NCI-H526 treated with DMSO at 0.1 percent for 48 hours (cell line): Measurements from ENCODE around the gene HNRNPA1L2.
"Not testable (repeated sequence)": the region's sequence is repeated elsewhere in the genome, so short reads cannot be mapped to it uniquely, and the experiment has no call there.

Source experiments
- DNase-seq: peaks from one replicate; lab custom pipeline; 2025; lab: John Stamatoyannopoulos, UW

HNRNPA1L2 gene

GRCh38 chr13:52646967-52647366 lies 4.7 kb downstream of the HNRNPA1L2 start:
- peak; percentile 27 for DNase-seq

DNA sequence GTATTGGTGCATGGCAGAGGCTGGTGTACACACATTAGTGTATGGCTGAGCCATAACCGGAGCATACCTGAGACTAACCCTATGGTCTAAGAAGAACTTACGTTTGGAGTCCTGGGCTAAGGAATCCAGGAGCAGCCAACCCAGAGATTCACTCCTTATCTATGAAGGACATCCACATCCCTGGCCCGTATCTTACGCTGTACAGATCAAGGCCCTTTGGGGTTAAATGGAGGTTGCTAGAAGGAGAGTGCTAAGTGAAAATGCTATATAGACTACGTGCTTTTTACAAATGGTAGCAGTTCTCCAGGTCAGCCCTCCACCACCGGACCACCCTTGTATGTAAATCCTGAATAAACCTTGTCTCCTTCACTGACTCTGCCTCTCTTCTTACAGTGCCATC lies 8.5 kb downstream of the HNRNPA1L2 start:
- no peak for DNase-seq

DNA sequence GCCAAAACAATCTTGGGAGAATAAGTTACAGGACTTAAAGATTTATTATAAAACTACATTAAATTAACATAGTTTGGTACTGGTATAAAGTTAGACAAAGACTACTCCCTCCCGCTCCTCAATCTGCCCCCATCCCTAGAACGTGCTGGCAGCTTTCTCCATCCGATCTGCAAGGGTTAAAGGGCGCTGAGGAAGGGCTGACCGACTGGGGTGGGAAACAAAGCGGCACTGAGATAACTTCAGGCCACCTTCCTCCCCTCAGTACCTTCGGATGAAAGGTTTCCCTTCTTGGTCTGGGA lies 9.6 kb downstream of the HNRNPA1L2 start:
- DNase-seq: peak; percentile 85

DNA sequence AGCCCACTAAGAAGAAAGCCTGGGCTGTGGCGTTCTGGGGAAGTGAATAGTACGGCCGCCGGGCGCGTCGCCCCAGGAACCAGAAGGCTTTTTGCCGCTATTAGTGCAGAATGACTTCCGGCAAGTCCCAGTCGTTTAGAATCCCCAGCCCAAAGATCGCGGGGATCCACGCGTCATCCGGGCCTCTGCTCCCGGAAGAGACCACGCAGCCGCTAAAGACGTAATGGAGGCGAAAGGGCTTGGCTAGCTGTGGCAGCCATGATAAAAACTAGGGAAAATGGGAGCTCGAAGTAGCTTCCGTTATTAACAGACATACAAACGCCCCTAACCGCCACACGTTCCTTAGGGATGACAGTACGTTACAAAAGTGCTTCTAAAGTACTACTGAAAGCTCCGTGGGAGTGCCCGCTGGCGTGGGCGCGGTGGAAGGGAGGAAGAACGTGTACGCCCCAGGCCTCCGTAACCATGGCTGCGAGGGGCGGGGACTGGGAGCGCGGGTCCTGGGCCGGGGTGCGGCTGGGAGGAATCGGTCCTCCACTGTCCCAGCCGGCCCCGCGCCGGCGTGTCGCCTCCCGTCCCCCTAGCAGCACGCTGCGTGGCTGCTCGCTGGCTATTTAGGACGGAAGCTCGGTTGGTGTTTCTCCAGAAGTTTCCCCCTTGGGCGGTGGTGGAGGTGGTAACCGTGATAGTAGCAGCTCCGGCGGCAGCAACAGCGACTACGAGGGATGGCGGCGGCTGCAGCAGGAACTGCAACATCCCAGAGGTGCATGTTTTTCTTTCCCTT lies 10.2 kb downstream of the HNRNPA1L2 start, which contains the start of gene SUGT1:
TSS of gene SUGT1 (plus strand) at position 641 of the 784 bp plus-strand sequence. CDS start at position 726, 85 bp downstream.
- peak; percentile 97 for DNase-seq

DNA sequence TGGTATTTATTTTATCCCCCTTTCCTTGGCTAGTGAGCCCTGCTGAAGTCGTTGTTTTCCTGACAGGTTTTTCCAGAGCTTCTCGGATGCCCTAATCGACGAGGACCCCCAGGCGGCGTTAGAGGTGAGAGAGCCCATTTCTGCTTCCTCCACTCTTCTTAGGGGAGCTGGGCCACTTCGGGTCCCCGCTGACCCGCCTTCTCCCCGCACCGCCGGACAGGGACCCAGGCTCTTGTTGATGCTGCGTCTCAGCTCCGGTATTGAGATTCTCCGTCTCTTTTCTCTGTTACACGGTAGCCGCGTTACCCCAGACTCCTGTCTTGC lies 10.7 kb downstream of the HNRNPA1L2 start:
- DNase-seq: no peak

- DNase-seq: no peak
These were observed 17.1 kb downstream of the HNRNPA1L2 start for GRCh38 chr13:52659340-52659739.

- DNase-seq: no peak
These were observed 22.0 kb downstream of the HNRNPA1L2 start for GRCh38 chr13:52664272-52664671.

- no peak for DNase-seq
These were observed 23.1 kb downstream of the HNRNPA1L2 start for GRCh38 chr13:52665325-52665724.

- no peak for DNase-seq
These were observed 27.4 kb downstream of the HNRNPA1L2 start for GRCh38 chr13:52669677-52670076.

- no peak for DNase-seq
These were observed 28.5 kb downstream of the HNRNPA1L2 start for GRCh38 chr13:52670726-52671125.

GRCh38 chr13:52673465-52673864 lies 31.2 kb downstream of the HNRNPA1L2 start:
- DNase-seq: no peak

- DNase-seq: no peak
These were observed 35.6 kb downstream of the HNRNPA1L2 start for GRCh38 chr13:52677823-52678222.

GRCh38 chr13:52685806-52686205 lies 43.6 kb downstream of the HNRNPA1L2 start:
- DNase-seq: not testable (repeated sequence)

DNA sequence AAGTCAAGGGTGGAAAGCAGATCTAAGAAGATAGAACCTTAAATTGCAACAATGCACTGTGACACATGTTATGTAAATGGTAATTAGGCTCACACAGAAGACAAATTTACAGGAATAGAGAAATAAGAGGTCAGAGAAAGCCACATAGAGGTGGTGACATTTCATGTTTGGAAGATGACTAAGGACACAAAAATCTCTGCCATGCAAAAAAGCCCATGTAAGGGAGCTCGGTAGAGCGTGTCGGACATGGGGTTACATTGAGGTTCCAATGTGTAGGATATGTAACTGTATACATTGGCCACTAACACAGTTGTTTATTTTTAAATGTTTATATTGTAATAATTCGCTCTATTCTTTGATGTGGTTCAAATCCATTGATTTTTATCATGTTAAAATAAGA lies 44.1 kb downstream of the HNRNPA1L2 start:
- no peak for DNase-seq
